Putamen (tissue), 1 donor: ENCODE measurements around the gene NKTR.
A peak's percentile ranks its signal among the peaks of the same experiment; 100 is the strongest.

Source experiments
- DNase-seq: peaks from one replicate; pipeline ENCODE4 v3.0.0-alpha.2; 2016; ENCODE audit warnings: low spot score

NKTR gene

GRCh38 chr3:42682301-42683070, 82.0 kb downstream of the NKTR start:
- no peak for DNase-seq

- DNase-seq = peak; percentile 87
Observed at GRCh38 chr3:42683875-42684598, 83.6 kb downstream of the NKTR start.

- no peak for DNase-seq
Observed at GRCh38 chr3:42684632-42685362, 84.3 kb downstream of the NKTR start.

GRCh38 chr3:42685363-42685881, 84.9 kb downstream of the NKTR start, which contains the start of gene KLHL40:
KLHL40 (plus strand) TSS chr3:42685537; CDS start chr3:42685619, 82 bp downstream.
- no peak for DNase-seq

- DNase-seq = no peak
Observed at GRCh38 chr3:42685891-42686820, 85.7 kb downstream of the NKTR start.

- DNase-seq = no peak
Observed at GRCh38 chr3:42686832-42687650, 86.6 kb downstream of the NKTR start.

- no peak for DNase-seq
Observed at GRCh38 chr3:42688016-42688415, 87.5 kb downstream of the NKTR start.

- DNase-seq = no peak
Observed at GRCh38 chr3:42688487-42689420, 88.3 kb downstream of the NKTR start.

GRCh38 chr3:42689421-42690014, 89.0 kb downstream of the NKTR start:
- DNase-seq = no peak

GRCh38 chr3:42690191-42690590, 89.7 kb downstream of the NKTR start:
- no peak for DNase-seq

- peak; percentile 51 for DNase-seq
Observed at GRCh38 chr3:42690766-42691680, 90.5 kb downstream of the NKTR start.

- DNase-seq = no peak
Observed at GRCh38 chr3:42691816-42692666, 91.6 kb downstream of the NKTR start.

GRCh38 chr3:42692667-42693529, 92.4 kb downstream of the NKTR start:
- DNase-seq = no peak

- no peak for DNase-seq
Observed at GRCh38 chr3:42693530-42693930, 93.0 kb downstream of the NKTR start.

GRCh38 chr3:42694366-42694765, 93.9 kb downstream of the NKTR start:
- no peak for DNase-seq
